HepG2 (cell line): ENCODE results near the gene CARMIL3. TPM values are rescaled to one million over a fixed set of nuclear protein-coding genes. Genes with fewer than 3 reads are reported as not detected.

Experiments
- AHR ChIP-seq: IDR thresholded peaks from 2 replicates; pipeline ENCODE4 v1.6.1; 2018; ENCODE audit warnings: missing genetic modification reagents, missing compliant biosample characterization
- CEBPG ChIP-seq: IDR thresholded peaks from 2 replicates; pipeline ENCODE4 v1.6.1; 2016
- EHMT2 ChIP-seq: fragments of 200-600 bp; sonication (generic); IDR thresholded peaks from 2 replicates; pipeline ENCODE4 v1.7.0; 2017; ENCODE audit warnings: antibody characterized with exemption, low read depth, low read length, borderline replicate concordance
- EZH2 ChIP-seq: conservative IDR thresholded peaks from 2 replicates; pipeline ENCODE4 v1.6.1; 2012; ENCODE audit warnings: mild to moderate bottlenecking, low read depth, low read length, moderate library complexity
- IRX3 ChIP-seq: sonication (generic); formaldehyde crosslinking; IDR thresholded peaks from 2 replicates; pipeline ENCODE4 v1.8.1; 2023; ENCODE audit warnings: mild to moderate bottlenecking, low read depth, missing genetic modification reagents, borderline replicate concordance
- KLF9 ChIP-seq: IDR thresholded peaks from 2 replicates; pipeline ENCODE4 v1.6.1; 2016; ENCODE audit warnings: low read depth
- MIER3 ChIP-seq: IDR thresholded peaks from 2 replicates; pipeline ENCODE4 v1.6.1; 2016; ENCODE audit warnings: missing compliant biosample characterization, borderline replicate concordance
- RAD21 ChIP-seq: fragments of 450-650 bp; formaldehyde crosslinking; IDR thresholded peaks from 2 replicates; pipeline ENCODE4 v1.5.0; 2020; ENCODE audit warnings: mild to moderate bottlenecking
- RBAK ChIP-seq: sonication (generic); formaldehyde crosslinking; IDR thresholded peaks from 2 replicates; pipeline ENCODE4 v1.5.1; 2020; ENCODE audit warnings: mild to moderate bottlenecking, missing genetic modification reagents
- SMAD3 ChIP-seq: sonication (generic); formaldehyde crosslinking; IDR thresholded peaks from 2 replicates; pipeline ENCODE4 v1.4.0; 2020; ENCODE audit warnings: missing genetic modification reagents
- THAP11 ChIP-seq: IDR thresholded peaks from 2 replicates; pipeline ENCODE4 v1.6.1; 2016; ENCODE audit warnings: missing biosample characterization, missing genetic modification reagents
- ZIK1 ChIP-seq: sonication (generic); formaldehyde crosslinking; IDR thresholded peaks from 2 replicates; pipeline ENCODE4 v1.5.0; 2020; ENCODE audit warnings: mild to moderate bottlenecking, low read depth, missing genetic modification reagents, borderline replicate concordance
- ZNF251 ChIP-seq: sonication (generic); formaldehyde crosslinking; IDR thresholded peaks from 2 replicates; pipeline ENCODE4 v1.9.0; 2021; ENCODE audit warnings: mild to moderate bottlenecking, missing genetic modification reagents
- ZNF614 ChIP-seq: IDR thresholded peaks from 2 replicates; pipeline ENCODE4 v1.6.1; 2018; ENCODE audit warnings: missing biosample characterization, missing genetic modification reagents, inconsistent platforms, borderline replicate concordance
- ZNF746 ChIP-seq: sonication (generic); formaldehyde crosslinking; IDR thresholded peaks from 2 replicates; pipeline ENCODE4 v1.8.0; 2022; ENCODE audit warnings: mild to moderate bottlenecking, missing genetic modification reagents
- polyA plus RNA-seq, 8 experiments: library from polyadenylated mRNA; depleted of rRNA in 3 of 8; stranded (reverse) in 7 of 8; unstranded in 1 of 8; fragments of >200 nt; fragmentation: Illumina TruSeq in 4 of 8; extraction: Trizol in 4 of 8; gene quantifications; 2 replicates each; pipeline versions ENCODE4 v1.2.1 to v1.2.3, GENCODE V29; 2011 to 2016; ENCODE audit warnings: low read depth in 4 of 8, missing spikeins in 1 of 8, mixed read lengths in 1 of 8; ENCODE audit not compliant: insufficient read depth in 1 of 8
- total RNA-seq, 5 experiments: library from RNA; depleted of rRNA; stranded (reverse); fragments of >200 nt; fragmentation: Illumina TruSeq; extraction: Trizol; gene quantifications; 2 replicates each; pipeline ENCODE4 v1.2.3, GENCODE V29; 2016; ENCODE audit warnings: low read depth in 1 of 5
- TF ChIP-seq, protein P1 (sequence below): sonication (generic); formaldehyde crosslinking; IDR thresholded peaks from 2 replicates; pipeline ENCODE4 v1.4.0; 2020; ENCODE audit warnings: mild to moderate bottlenecking, low read depth, missing genetic modification reagents
- TF ChIP-seq, protein P2 (sequence below): sonication (generic); formaldehyde crosslinking; IDR thresholded peaks from 2 replicates; pipeline ENCODE4 v1.8.0; 2022; ENCODE audit warnings: mild to moderate bottlenecking, missing genetic modification reagents, moderate library complexity
- TF ChIP-seq, protein P3 (sequence below): sonication (generic); formaldehyde crosslinking; IDR thresholded peaks from 2 replicates; pipeline ENCODE4 v1.5.1; 2020; ENCODE audit warnings: missing genetic modification reagents, mild to moderate bottlenecking, borderline replicate concordance
- TF ChIP-seq, protein P4 (sequence below): IDR thresholded peaks from 2 replicates; pipeline ENCODE4 v1.6.1; 2016; ENCODE audit warnings: missing compliant biosample characterization, missing genetic modification reagents, borderline replicate concordance
- TF ChIP-seq, protein P5 (sequence below): sonication (generic); formaldehyde crosslinking; IDR thresholded peaks from 2 replicates; pipeline ENCODE4 v1.5.0; 2020; ENCODE audit warnings: missing genetic modification reagents
- TF ChIP-seq, protein P6 (sequence below): sonication (generic); formaldehyde crosslinking; IDR thresholded peaks from 2 replicates; pipeline ENCODE4 v1.4.0; 2020; ENCODE audit warnings: low read depth, mild to moderate bottlenecking, missing genetic modification reagents

CARMIL3 gene
- total and polyA plus RNA-seq, 2 of the 13 experiments (the other 11 are each of a cell fraction or from before 2014, with no cell fraction given) = 0.27 to 0.55 TPM

DNA sequence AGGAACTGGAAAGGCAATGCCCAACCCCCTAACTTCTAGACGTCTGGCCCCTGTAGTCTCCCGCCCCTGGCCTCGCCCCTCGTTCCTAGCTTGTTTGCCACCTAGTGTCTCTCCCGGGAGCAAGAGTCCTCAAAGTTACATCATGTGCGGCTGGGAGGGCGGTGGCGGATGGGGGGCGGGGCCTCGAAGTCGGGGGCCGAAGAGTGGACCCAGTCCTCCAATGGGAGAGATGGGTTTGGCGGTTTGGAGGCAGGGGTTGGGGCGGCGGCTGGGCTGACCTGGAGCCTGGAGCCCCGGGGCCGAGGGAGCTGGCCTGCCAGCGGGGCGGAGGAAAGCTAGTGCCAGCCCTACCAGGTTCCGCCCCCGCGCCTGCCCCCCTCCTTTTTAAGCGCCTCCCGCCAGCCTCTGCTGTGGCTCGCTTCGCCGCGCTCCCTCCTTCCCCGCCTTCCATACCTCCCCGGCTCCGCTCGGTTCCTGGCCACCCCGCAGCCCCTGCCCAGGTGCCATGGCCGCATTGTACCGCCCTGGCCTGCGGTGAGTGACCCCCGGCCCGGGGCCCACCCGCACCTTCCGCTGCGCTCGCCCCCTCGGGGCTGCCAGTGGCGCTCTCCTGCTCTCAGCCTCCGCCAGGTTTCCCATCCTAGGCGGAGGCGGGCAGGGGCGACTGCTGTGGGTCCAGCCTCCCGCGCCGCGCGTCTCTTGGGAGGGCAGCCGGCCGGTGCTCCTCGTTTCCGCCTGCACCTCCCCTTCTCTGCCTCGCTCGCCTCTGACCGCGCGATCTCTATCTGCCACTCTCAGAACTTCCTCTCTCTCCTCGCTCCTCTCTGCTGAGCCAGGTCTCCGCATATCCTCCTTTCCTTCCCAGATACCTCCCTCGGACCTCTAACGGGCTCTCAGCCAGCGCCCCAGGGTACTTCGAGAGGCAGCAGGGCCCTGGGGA, 42.4 kb downstream of the CARMIL3 start, which contains the start of gene PCK2 (continued):
- TF ChIP-seq RBAK (CRISPR knock-in tag) (0 out of 2 replicates have a peak, but pooled peaks have one; percentile 16), THAP11 (peak; percentile 93), EHMT2 (peak; percentile 74; the same call in 1 of the 2 replicates), EZH2 (no peak), IRX3 (CRISPR knock-in tag) (peak; percentile 97), AHR (CRISPR knock-in tag) (peak; percentile 95), ZNF251 (no peak), SMAD3 (CRISPR knock-in tag) (peak; percentile 90; the same call in 1 of the 2 replicates), CEBPG (peak; percentile 99), ZNF614 (CRISPR knock-in tag) (peak; percentile 99), ZIK1 (CRISPR knock-in tag) (peak; percentile 90; the same call in 1 of the 2 replicates), KLF9 (CRISPR knock-in tag) (peak; percentile 70; the same call in 1 of the 2 replicates), RAD21 (CRISPR knock-in tag) (peak; percentile 83), ZNF746 (CRISPR knock-in tag) (no peak), MIER3 (peak; percentile 96; the same call in 1 of the 2 replicates)
- TF ChIP-seq, protein P1, sequence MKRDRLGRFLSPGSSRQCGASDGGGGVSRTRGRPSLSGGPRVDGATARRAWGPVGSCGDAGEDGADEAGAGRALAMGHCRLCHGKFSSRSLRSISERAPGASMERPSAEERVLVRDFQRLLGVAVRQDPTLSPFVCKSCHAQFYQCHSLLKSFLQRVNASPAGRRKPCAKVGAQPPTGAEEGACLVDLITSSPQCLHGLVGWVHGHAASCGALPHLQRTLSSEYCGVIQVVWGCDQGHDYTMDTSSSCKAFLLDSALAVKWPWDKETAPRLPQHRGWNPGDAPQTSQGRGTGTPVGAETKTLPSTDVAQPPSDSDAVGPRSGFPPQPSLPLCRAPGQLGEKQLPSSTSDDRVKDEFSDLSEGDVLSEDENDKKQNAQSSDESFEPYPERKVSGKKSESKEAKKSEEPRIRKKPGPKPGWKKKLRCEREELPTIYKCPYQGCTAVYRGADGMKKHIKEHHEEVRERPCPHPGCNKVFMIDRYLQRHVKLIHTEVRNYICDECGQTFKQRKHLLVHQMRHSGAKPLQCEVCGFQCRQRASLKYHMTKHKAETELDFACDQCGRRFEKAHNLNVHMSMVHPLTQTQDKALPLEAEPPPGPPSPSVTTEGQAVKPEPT (CRISPR knock-in tag) = no peak; the same call in none of the 2 replicates
- TF ChIP-seq, protein P2, sequence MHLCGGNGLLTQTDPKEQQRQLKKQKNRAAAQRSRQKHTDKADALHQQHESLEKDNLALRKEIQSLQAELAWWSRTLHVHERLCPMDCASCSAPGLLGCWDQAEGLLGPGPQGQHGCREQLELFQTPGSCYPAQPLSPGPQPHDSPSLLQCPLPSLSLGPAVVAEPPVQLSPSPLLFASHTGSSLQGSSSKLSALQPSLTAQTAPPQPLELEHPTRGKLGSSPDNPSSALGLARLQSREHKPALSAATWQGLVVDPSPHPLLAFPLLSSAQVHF = no peak
- TF ChIP-seq, protein P3, sequence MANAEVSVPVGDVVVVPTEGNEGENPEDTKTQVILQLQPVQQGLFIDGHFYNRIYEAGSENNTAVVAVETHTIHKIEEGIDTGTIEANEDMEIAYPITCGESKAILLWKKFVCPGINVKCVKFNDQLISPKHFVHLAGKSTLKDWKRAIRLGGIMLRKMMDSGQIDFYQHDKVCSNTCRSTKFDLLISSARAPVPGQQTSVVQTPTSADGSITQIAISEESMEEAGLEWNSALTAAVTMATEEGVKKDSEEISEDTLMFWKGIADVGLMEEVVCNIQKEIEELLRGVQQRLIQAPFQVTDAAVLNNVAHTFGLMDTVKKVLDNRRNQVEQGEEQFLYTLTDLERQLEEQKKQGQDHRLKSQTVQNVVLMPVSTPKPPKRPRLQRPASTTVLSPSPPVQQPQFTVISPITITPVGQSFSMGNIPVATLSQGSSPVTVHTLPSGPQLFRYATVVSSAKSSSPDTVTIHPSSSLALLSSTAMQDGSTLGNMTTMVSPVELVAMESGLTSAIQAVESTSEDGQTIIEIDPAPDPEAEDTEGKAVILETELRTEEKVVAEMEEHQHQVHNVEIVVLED = peak; percentile 52
- TF ChIP-seq, protein P4, sequence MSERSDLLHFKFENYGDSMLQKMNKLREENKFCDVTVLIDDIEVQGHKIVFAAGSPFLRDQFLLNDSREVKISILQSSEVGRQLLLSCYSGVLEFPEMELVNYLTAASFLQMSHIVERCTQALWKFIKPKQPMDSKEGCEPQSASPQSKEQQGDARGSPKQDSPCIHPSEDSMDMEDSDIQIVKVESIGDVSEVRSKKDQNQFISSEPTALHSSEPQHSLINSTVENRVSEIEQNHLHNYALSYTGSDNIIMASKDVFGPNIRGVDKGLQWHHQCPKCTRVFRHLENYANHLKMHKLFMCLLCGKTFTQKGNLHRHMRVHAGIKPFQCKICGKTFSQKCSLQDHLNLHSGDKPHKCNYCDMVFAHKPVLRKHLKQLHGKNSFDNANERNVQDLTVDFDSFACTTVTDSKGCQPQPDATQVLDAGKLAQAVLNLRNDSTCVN (CRISPR knock-in tag) = peak; percentile 88
- TF ChIP-seq, protein P5, sequence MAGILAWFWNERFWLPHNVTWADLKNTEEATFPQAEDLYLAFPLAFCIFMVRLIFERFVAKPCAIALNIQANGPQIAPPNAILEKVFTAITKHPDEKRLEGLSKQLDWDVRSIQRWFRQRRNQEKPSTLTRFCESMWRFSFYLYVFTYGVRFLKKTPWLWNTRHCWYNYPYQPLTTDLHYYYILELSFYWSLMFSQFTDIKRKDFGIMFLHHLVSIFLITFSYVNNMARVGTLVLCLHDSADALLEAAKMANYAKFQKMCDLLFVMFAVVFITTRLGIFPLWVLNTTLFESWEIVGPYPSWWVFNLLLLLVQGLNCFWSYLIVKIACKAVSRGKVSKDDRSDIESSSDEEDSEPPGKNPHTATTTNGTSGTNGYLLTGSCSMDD (CRISPR knock-in tag) = peak; percentile 88; the same call in 1 of the 2 replicates
- TF ChIP-seq, protein P6, sequence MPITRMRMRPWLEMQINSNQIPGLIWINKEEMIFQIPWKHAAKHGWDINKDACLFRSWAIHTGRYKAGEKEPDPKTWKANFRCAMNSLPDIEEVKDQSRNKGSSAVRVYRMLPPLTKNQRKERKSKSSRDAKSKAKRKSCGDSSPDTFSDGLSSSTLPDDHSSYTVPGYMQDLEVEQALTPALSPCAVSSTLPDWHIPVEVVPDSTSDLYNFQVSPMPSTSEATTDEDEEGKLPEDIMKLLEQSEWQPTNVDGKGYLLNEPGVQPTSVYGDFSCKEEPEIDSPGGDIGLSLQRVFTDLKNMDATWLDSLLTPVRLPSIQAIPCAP (CRISPR knock-in tag) = peak; percentile 20
